Stimulated activated CD4-positive, alpha-beta T cell treated with anti-CD3 and anti-CD28 coated beads, Interleukin-4, amount 100 ng/mL, for 1 hour (primary cell): ENCODE measurements around the gene PCBP1.
"Not testable (repeated sequence)": the region's sequence is repeated elsewhere in the genome, so short reads cannot be mapped to it uniquely, and the experiment has no call there.

Experiments
- DNase-seq: peaks from one replicate; pipeline ENCODE4 v3.0.0-alpha.2; 2020

The PCBP1 gene

DNA sequence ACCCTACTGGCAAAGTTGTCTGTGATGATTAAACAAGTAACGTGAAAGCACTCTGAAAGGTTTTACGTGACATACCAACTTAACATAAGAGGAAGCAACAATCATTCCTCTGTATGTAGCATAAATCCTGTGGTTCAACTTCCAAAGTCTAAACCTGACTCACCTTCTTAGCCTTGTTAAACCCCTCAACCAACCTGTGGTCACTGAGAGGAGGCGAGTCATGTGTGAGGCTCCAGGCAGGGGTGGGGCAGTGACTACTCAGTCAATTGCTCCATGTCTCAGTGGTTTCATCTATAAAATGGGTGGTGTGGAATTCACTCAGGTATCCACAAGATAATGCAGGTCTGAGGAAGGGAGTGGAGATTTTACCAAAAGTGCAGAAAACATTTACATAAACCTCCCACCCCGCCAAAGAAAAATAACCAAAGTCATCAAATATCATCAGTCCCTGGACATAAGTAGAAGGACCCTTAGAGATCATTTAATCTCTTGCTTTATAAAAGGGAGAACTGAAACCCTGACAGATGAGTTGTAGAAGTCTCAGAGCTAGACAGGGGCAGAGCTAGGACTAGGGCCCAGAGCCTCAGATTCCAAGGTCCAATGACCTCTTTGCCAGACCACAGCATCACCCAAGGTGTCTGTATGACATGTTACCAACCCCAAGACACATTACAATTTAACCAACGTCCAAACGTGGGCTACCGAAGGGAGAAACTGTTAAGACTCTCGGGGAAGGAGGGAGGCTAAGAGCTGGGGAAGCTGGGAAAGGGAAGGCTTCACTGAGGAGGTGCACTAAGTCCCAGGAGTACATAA is 3.7 kb upstream of the PCBP1 start:
- DNase-seq: peak; percentile 44

- peak; percentile 63 for DNase-seq
Measured at GRCh38 chr2:70084973-70085710, 2.1 kb upstream of the PCBP1 start.

- DNase-seq: no peak
Measured at GRCh38 chr2:70085711-70086277, 1.5 kb upstream of the PCBP1 start.

- DNase-seq: peak; percentile 71
Measured at GRCh38 chr2:70086278-70086837, 919 bp upstream of the PCBP1 start.

GRCh38 chr2:70087702-70088597 is 673 bp downstream of the PCBP1 start:
- DNase-seq: peak; percentile 50

GRCh38 chr2:70088598-70089219 is 1.4 kb downstream of the PCBP1 start:
- no peak for DNase-seq

- DNase-seq: peak; percentile 40
Measured at GRCh38 chr2:70089220-70089982, 2.1 kb downstream of the PCBP1 start.

GRCh38 chr2:70089983-70090525 is 2.8 kb downstream of the PCBP1 start:
- no peak for DNase-seq

DNA sequence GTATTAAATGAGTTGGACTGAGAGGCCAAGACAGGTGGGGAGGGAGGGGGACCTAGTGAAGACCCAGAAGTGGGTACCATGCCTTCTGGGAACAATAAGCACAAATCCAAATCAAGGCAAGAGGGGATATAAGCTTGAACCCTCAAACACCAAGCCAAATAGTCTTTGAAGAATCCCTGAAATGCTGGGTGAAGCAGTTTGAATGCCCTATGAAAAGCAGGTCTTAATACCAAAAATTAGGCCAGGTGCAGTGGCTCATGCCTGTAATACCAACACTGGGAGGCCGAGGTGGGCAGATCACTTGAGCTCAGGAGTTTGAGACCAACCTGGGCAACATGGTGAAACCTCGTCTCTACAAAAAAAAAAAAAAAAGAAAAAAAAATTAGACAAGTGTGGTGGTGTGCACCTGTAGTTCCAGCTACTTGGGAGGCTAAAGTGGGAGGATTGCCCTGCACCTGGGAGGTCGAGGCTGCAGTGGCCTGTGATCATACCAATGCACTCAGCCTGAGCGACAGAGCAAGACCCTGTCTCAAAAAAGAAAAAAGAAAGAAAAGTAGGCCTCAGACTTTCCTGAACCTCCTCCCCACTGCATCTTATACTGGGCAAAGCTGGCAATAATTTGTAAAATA is 3.5 kb downstream of the PCBP1 start:
- DNase-seq: no peak

DNA sequence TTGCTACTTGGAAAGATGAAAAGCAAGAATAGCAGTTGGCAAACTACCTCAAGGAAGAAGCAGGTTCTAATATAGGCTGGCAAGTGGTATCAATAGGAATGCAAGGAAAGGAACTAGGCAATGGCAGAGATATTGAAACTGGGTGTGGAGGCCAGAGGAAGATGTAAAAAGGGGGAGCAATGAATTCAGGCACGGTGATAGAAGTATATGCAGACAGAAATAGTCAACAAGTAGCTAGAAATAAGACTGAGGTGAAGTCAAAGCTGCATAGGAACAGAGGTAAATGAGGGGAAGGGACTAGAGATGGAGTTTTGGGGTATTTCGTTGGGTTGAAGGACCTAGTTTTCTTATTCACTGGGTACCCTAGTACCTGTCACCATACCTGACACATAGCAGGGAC is 4.1 kb downstream of the PCBP1 start:
- no peak for DNase-seq

DNA sequence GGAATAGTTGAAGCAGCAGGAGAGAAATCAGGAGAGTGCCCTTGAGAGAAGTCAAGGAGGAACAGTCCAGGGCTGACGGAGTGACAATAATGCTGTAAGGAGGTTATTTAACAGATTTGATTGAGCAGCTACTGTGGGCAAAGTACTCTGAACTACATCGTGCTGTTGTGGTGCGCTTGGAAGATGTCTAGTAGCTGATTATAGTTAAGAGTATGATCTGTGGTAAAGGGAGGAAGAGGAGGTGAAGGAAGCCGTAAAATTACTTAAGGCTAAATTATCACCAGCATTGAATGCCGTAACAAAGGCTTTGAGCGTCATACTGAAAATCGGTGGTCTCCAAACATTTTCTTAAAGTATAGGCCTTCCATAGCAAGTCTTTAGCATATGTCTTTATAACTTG is 4.5 kb downstream of the PCBP1 start:
- no peak for DNase-seq

- not testable (repeated sequence) for DNase-seq
Measured at GRCh38 chr2:70092576-70093243, 5.4 kb downstream of the PCBP1 start.

DNA sequence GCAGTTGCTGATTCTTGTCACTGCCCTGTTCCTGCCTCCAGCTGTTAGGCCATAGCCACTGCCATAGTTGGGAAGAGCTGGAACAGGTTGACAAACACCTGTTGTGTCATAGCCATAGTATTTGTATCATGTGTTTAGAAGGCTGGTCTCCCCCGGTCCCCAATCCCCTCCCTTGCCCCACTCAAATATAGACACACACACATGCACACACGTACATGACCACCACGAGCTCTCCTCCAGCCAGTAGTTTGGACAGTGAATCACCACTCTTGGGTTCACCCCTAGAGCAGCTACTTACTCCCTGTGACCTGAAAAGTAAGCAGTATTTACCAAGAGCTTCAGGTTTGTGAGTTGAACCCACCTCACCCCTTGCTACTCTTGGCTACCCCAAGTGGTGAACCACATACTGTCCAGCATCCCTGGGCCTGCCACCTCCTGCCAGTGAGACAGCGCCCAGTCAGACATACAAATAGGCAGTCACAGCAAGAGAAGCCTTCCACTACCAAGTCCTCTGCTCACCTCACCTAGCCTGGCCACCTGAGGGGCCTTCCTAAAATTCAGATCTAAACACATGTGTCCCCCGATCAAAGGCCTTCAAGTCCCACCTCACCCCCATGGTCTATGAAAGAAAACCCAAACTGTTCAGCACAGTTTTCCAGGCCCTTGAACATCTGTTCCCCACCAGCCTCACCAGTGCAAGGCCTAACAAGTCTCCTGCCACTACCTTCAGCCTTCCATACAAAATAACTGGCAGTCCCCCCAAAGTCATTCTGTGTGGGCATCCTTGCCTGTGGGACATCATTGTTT is 7.1 kb downstream of the PCBP1 start:
- DNase-seq: no peak

GRCh38 chr2:70094978-70095719 is 7.9 kb downstream of the PCBP1 start:
- peak; percentile 25 for DNase-seq

- no peak for DNase-seq
Measured at GRCh38 chr2:70095720-70096670, 8.7 kb downstream of the PCBP1 start.

- DNase-seq: no peak
Measured at GRCh38 chr2:70098032-70098431, 10.8 kb downstream of the PCBP1 start.

DNA sequence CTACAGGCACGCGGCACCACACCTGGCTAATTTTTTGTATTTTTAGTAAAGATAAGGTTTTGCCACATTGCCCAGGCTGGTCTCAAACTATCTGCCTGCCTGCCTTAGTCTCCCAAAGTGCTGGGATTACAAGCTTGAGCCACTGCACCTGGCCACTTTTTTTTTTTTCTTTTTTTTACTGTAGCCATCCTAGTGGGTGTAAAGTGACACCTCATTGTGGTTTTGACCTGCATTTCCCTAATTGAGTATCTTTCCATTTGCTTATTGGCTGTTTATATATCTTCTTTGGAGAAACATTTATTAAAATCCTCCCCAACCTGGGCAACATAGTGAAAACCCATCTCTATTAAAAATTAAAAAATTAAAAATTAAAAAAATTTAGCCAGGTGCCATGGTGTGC is 12.0 kb downstream of the PCBP1 start:
- no peak for DNase-seq
